Vagina (tissue), 2 donors: ENCODE measurements around the gene SPATA25.

Experiments used
- POLR2A ChIP-seq, 2 donors: fragments of 450-650 bp; IDR thresholded peaks; one replicate each; pipeline ENCODE4 v1.6.1; 2017; ENCODE audit warnings: antibody characterized with exemption in 2 of 2, mild to moderate bottlenecking in 2 of 2, moderate library complexity in 2 of 2
- POLR2AphosphoS5 ChIP-seq, 2 donors: sonication (generic); formaldehyde crosslinking; IDR thresholded peaks; one replicate each; pipeline ENCODE4 v1.9.0; 2017; ENCODE audit warnings: antibody characterized with exemption in 2 of 2, mild to moderate bottlenecking in 2 of 2, low read depth in 1 of 2; ENCODE audit not compliant: insufficient read depth in 1 of 2
- TF ChIP-seq, protein P1 (sequence below), 3 experiments: fragments of 450-650 bp in 2 of 3; fragments of 200-600 bp in 1 of 3; sonication (generic) in 1 of 3; IDR thresholded peaks; one replicate each; pipeline ENCODE4 v1.5.1; 2017 to 2019; ENCODE audit warnings: antibody characterized with exemption in 3 of 3, mild to moderate bottlenecking in 2 of 3, moderate library complexity in 2 of 3

DNA sequence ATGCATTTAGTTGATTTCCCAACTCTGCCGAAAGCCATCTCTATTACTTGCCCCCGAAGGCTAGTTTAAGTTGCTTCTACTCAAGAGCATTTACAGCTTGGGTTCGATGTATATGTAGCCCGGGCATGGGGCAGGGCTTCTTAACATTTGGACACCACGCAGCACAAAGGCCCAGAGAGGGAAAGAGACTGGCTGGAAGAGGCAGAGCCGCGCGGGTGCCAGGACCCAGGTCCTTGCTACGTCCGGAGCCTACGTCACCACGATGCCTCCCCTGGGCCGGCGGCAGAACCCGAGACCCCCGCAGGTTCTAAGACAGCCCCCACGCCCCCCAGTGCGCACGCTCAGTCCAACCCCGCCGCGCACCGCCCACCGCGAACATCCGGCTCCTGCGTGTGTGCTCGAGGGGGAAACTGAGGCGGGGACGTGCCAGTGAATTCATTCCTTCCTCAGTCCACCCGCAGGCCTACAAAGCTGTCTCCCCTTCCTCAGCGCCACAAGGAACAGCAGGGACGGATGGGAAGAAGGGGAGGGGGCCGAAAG is 46.7 kb upstream of the SPATA25 start:
- TF ChIP-seq, protein P1, sequence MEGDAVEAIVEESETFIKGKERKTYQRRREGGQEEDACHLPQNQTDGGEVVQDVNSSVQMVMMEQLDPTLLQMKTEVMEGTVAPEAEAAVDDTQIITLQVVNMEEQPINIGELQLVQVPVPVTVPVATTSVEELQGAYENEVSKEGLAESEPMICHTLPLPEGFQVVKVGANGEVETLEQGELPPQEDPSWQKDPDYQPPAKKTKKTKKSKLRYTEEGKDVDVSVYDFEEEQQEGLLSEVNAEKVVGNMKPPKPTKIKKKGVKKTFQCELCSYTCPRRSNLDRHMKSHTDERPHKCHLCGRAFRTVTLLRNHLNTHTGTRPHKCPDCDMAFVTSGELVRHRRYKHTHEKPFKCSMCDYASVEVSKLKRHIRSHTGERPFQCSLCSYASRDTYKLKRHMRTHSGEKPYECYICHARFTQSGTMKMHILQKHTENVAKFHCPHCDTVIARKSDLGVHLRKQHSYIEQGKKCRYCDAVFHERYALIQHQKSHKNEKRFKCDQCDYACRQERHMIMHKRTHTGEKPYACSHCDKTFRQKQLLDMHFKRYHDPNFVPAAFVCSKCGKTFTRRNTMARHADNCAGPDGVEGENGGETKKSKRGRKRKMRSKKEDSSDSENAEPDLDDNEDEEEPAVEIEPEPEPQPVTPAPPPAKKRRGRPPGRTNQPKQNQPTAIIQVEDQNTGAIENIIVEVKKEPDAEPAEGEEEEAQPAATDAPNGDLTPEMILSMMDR (IDR thresholded peaks at IDR 0.05), result no peak
- TF ChIP-seq POLR2AphosphoS5 (IDR thresholded peaks at IDR 0.05; ENCODE audit: insufficient read depth in 1 of 2, low read depth in 1 of 2), result no peak
- TF ChIP-seq POLR2A (IDR thresholded peaks at IDR 0.05), result no peak
